ENCODE data around the gene CSNK1G3. TPM values are rescaled to one million over a fixed set of nuclear protein-coding genes. Genes with fewer than 3 reads are reported as not detected.

Gene CSNK1G3
- total RNA-seq, 4 donors from 2014 or later = 23.1 to 45.6 (median 30.5) TPM

- no peak for DNase-seq (ENCODE audit: low spot score in 2 of 2)
- H3K9me3 ChIP-seq = no peaks in the 10 kb centered on the region
- no peaks in the 10 kb centered on the region for H3K36me3 ChIP-seq
- H3K4me1 ChIP-seq = no peaks in the 10 kb centered on the region
- TF ChIP-seq POLR2AphosphoS5 (IDR thresholded peaks at IDR 0.05) (no peak), POLR2A (IDR thresholded peaks at IDR 0.05) (no peak), EP300 (IDR thresholded peaks at IDR 0.05) (no peak)
- TF ChIP-seq, protein P1, sequence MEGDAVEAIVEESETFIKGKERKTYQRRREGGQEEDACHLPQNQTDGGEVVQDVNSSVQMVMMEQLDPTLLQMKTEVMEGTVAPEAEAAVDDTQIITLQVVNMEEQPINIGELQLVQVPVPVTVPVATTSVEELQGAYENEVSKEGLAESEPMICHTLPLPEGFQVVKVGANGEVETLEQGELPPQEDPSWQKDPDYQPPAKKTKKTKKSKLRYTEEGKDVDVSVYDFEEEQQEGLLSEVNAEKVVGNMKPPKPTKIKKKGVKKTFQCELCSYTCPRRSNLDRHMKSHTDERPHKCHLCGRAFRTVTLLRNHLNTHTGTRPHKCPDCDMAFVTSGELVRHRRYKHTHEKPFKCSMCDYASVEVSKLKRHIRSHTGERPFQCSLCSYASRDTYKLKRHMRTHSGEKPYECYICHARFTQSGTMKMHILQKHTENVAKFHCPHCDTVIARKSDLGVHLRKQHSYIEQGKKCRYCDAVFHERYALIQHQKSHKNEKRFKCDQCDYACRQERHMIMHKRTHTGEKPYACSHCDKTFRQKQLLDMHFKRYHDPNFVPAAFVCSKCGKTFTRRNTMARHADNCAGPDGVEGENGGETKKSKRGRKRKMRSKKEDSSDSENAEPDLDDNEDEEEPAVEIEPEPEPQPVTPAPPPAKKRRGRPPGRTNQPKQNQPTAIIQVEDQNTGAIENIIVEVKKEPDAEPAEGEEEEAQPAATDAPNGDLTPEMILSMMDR (IDR thresholded peaks at IDR 0.05) = no peak
- WGBS = 66% methylated on average over 2 of the region's 2 CpGs
- no peak overlapping the region for H3K27ac ChIP-seq
- H3K4me3 ChIP-seq = no peak overlapping the region
- no peaks in the 10 kb centered on the region for H3K27me3 ChIP-seq
Observed at GRCh38 chr5:123659011-123659410, 147.0 kb downstream of the CSNK1G3 start.

DNA sequence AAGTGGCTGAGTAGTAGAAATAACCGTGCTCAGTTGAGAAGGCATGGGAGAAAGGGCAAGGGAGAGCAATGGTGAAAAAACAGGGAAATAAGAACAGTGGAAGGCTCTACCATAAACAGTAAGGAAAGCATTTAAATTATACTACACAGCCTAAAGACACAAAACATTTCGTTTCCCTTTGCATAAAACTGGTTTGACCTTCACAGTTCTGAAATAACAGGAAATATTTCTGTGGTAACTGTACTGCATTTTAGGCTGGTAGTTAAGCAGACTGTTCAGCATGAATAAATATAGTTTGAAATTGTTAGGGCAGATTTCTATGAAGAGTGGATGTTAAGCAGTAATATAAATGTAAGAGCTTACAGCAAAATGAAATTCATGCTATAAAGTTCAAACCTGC is 147.5 kb downstream of the CSNK1G3 start:
- H3K4me1 ChIP-seq = no peaks in the 10 kb centered on the region
- no peaks in the 10 kb centered on the region for H3K27me3 ChIP-seq
- TF ChIP-seq POLR2AphosphoS5 (IDR thresholded peaks at IDR 0.05) (no peak), EP300 (IDR thresholded peaks at IDR 0.05) (no peak), POLR2A (IDR thresholded peaks at IDR 0.05) (no peak)
- TF ChIP-seq, protein P1 (IDR thresholded peaks at IDR 0.05) = no peak
- no peak overlapping the region for H3K27ac ChIP-seq
- no peak overlapping the region for H3K4me3 ChIP-seq
- peaks cover 3% of the 10 kb centered on the region for H3K9me3 ChIP-seq
- no peaks in the 10 kb centered on the region for H3K36me3 ChIP-seq
- DNase-seq (ENCODE audit: low spot score in 2 of 2) = no peak
- 46% methylated on average over 2 of the region's 2 CpGs for WGBS

GRCh38 chr5:123664961-123665360 is 153.0 kb downstream of the CSNK1G3 start:
- Histone ChIP-seq H3K4me1 (no peaks in the 10 kb centered on the region), H3K4me3 (no peak overlapping the region), H3K27ac (no peak overlapping the region), H3K27me3 (no peaks in the 10 kb centered on the region), H3K9me3 (peaks cover 10% of the 10 kb centered on the region), H3K36me3 (no peaks in the 10 kb centered on the region)
- no peak for DNase-seq (ENCODE audit: low spot score in 2 of 2)
- TF ChIP-seq POLR2A (IDR thresholded peaks at IDR 0.05) (no peak), POLR2AphosphoS5 (IDR thresholded peaks at IDR 0.05) (no peak), EP300 (IDR thresholded peaks at IDR 0.05) (no peak)
- TF ChIP-seq, protein P1 (IDR thresholded peaks at IDR 0.05) = no peak
- WGBS = 97% methylated on average over 1 of the region's 1 CpG

DNA sequence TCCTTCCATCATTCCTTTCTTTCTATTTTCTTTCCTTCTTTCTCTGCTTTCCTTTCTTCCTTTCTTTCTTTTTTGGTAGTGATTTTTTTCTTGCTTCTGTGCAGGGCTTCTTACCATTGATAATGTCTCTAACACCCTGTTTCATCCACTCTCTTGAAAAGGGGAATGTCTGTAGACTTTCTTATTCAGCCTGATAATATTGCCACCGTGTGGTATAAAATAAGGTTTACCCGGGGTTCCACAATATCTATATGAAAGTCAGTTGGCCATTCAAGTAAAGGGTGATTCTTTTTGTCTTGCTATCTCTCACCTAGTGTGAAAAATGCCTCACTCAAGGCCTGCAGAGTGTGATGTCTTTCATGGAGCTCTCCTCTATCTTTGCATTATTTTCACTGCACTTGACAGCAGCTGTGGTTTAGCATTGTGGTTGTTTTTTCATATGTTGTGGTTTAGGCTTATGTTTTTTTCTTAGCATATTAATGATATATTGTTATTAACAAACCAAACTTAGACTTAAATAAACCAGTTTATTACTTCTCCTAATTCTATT is 153.9 kb downstream of the CSNK1G3 start:
- Histone ChIP-seq H3K9me3 (peaks cover 10% of the 10 kb centered on the region), H3K27ac (no peak overlapping the region), H3K4me3 (no peak overlapping the region), H3K36me3 (no peaks in the 10 kb centered on the region), H3K27me3 (no peaks in the 10 kb centered on the region), H3K4me1 (peaks cover under 1% of the 10 kb centered on the region)
- TF ChIP-seq, protein P1 (IDR thresholded peaks at IDR 0.05) = no peak
- TF ChIP-seq POLR2A (IDR thresholded peaks at IDR 0.05) (no peak), EP300 (IDR thresholded peaks at IDR 0.05) (no peak), POLR2AphosphoS5 (IDR thresholded peaks at IDR 0.05) (no peak)
- 97% methylated on average over 2 of the region's 2 CpGs for WGBS
- no peak for DNase-seq (ENCODE audit: low spot score in 2 of 2)

Other genes with a start within 250 kb of the CSNK1G3 start
- gene CEP120, start 88.8 kb upstream of the CSNK1G3 start, total RNA-seq = 10 to 100 TPM in 2 of 4 donors, 1 to 10 TPM in 2; 5.7 to 18.3 (median 10.7) TPM

Measured in suprapubic skin (tissue), 4 donors.